Measurements from ENCODE around the gene C3orf62. TPM values are rescaled to one million over a fixed set of nuclear protein-coding genes. Genes with fewer than 3 reads are reported as not detected.

C3orf62 gene
- total RNA-seq, 3 donors from 2014 or later (not counting 1 experiment from before 2014, with no cell fraction given) = 8.8 to 12.7 (median 10.8) TPM

- DNase-seq (no peak), ATAC-seq (no peak)
- Histone ChIP-seq H3K4me1 (ENCODE audit: control insufficient read depth, insufficient read depth, low read length) (no peaks in the 10 kb centered on the region), H3K9me3 (ENCODE audit: control insufficient read depth, insufficient read depth, low read length) (no peaks in the 10 kb centered on the region), H3K36me3 (ENCODE audit: control insufficient read depth, insufficient read depth, low read length) (peaks cover 6% of the 10 kb centered on the region), H3K27me3 (ENCODE audit: control insufficient read depth, insufficient read depth, low read length) (no peaks in the 10 kb centered on the region), H3K27ac (ENCODE audit: low read length) (no peak overlapping the region), H3K4me3 (ENCODE audit: low read length) (no peak overlapping the region)
- no peak overlapping the region for H3K27ac Mint-ChIP-seq
- WGBS (ENCODE audit: insufficient coverage) = 92% methylated on average over 3 of the region's 3 CpGs
- no peaks in the 10 kb centered on the region for H3K36me3 Mint-ChIP-seq
- no peaks in the 10 kb centered on the region for H3K9me3 Mint-ChIP-seq
- H3K4me1 Mint-ChIP-seq = no peaks in the 10 kb centered on the region
- TF ChIP-seq, protein P1, sequence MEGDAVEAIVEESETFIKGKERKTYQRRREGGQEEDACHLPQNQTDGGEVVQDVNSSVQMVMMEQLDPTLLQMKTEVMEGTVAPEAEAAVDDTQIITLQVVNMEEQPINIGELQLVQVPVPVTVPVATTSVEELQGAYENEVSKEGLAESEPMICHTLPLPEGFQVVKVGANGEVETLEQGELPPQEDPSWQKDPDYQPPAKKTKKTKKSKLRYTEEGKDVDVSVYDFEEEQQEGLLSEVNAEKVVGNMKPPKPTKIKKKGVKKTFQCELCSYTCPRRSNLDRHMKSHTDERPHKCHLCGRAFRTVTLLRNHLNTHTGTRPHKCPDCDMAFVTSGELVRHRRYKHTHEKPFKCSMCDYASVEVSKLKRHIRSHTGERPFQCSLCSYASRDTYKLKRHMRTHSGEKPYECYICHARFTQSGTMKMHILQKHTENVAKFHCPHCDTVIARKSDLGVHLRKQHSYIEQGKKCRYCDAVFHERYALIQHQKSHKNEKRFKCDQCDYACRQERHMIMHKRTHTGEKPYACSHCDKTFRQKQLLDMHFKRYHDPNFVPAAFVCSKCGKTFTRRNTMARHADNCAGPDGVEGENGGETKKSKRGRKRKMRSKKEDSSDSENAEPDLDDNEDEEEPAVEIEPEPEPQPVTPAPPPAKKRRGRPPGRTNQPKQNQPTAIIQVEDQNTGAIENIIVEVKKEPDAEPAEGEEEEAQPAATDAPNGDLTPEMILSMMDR (IDR thresholded peaks at IDR 0.05) = no peak
- H3K27me3 Mint-ChIP-seq (ENCODE audit: low read depth in 2 of 2) = no peaks in the 10 kb centered on the region
- H3K4me3 Mint-ChIP-seq = no peak overlapping the region
- intact Hi-C loops (cut with micrococcal nuclease) = no loop called here
Measured at GRCh38 chr3:49269443-49270155, 7.4 kb downstream of the C3orf62 start.

GRCh38 chr3:49266410-49267095, 10.5 kb downstream of the C3orf62 start:
- ATAC-seq (no peak), DNase-seq (no peak)
- no peaks in the 10 kb centered on the region for H3K4me1 ChIP-seq (ENCODE audit: control insufficient read depth, insufficient read depth, low read length)
- TF ChIP-seq, protein P1 (IDR thresholded peaks at IDR 0.05) = no peak
- H3K9me3 ChIP-seq (ENCODE audit: control insufficient read depth, insufficient read depth, low read length) = no peaks in the 10 kb centered on the region
- Mint-ChIP-seq H3K4me3 (no peak overlapping the region), H3K9me3 (no peaks in the 10 kb centered on the region), H3K27ac (no peak overlapping the region), H3K27me3 (ENCODE audit: low read depth in 2 of 2) (no peaks in the 10 kb centered on the region), H3K36me3 (no peaks in the 10 kb centered on the region), H3K4me1 (no peaks in the 10 kb centered on the region)
- H3K27ac ChIP-seq (ENCODE audit: low read length) = no peak overlapping the region
- no peaks in the 10 kb centered on the region for H3K27me3 ChIP-seq (ENCODE audit: control insufficient read depth, insufficient read depth, low read length)
- peaks cover 6% of the 10 kb centered on the region for H3K36me3 ChIP-seq (ENCODE audit: control insufficient read depth, insufficient read depth, low read length)
- WGBS (ENCODE audit: insufficient coverage) = 97% methylated on average over 5 of the region's 5 CpGs
- no peak overlapping the region for H3K4me3 ChIP-seq (ENCODE audit: low read length)
- intact Hi-C loops (cut with micrococcal nuclease) = no loop called here

GRCh38 chr3:49265661-49266386, 11.2 kb downstream of the C3orf62 start:
- Mint-ChIP-seq H3K27me3 (ENCODE audit: low read depth in 2 of 2) (no peaks in the 10 kb centered on the region), H3K27ac (no peak overlapping the region), H3K9me3 (no peaks in the 10 kb centered on the region), H3K4me3 (no peak overlapping the region), H3K36me3 (no peaks in the 10 kb centered on the region), H3K4me1 (no peaks in the 10 kb centered on the region)
- no peak overlapping the region for H3K27ac ChIP-seq (ENCODE audit: low read length)
- H3K36me3 ChIP-seq (ENCODE audit: control insufficient read depth, insufficient read depth, low read length) = peaks cover 3% of the 10 kb centered on the region
- DNase-seq (no peak), ATAC-seq (no peak)
- intact Hi-C loops (cut with micrococcal nuclease) = no loop called here
- H3K4me1 ChIP-seq (ENCODE audit: control insufficient read depth, insufficient read depth, low read length) = no peaks in the 10 kb centered on the region
- H3K9me3 ChIP-seq (ENCODE audit: control insufficient read depth, insufficient read depth, low read length) = no peaks in the 10 kb centered on the region
- 93% methylated on average over 10 of the region's 10 CpGs for WGBS (ENCODE audit: insufficient coverage)
- H3K4me3 ChIP-seq (ENCODE audit: low read length) = no peak overlapping the region
- no peaks in the 10 kb centered on the region for H3K27me3 ChIP-seq (ENCODE audit: control insufficient read depth, insufficient read depth, low read length)
- TF ChIP-seq, protein P1 (IDR thresholded peaks at IDR 0.05) = no peak
